C4-2B (cell line): ENCODE measurements around the gene WDR77.

Experiments used
- H3K27ac ChIP-seq: fragments of 450-650 bp; 2 replicates; pipeline ENCODE4 v1.5.1; 2017
- CTCF ChIP-seq: fragments of 450-650 bp; conservative IDR thresholded peaks from 2 replicates; pipeline ENCODE4 v1.5.1; 2017; ENCODE audit warnings: mild to moderate bottlenecking
- ZFX ChIP-seq: fragments of 450-650 bp; IDR thresholded peaks from 2 replicates; pipeline ENCODE4 v1.6.1; 2017

The WDR77 gene

GRCh38 chr1:111415461-111415860 lies 33.6 kb downstream of the WDR77 start:
- H3K27ac ChIP-seq: no peak overlapping the region
- TF ChIP-seq ZFX (no peak), CTCF (no peak)

- TF ChIP-seq CTCF: no peak
- TF ChIP-seq ZFX: no peak
- no peak overlapping the region for H3K27ac ChIP-seq
Observed at GRCh38 chr1:111414756-111415155, 34.3 kb downstream of the WDR77 start.

GRCh38 chr1:111412839-111413238 lies 36.2 kb downstream of the WDR77 start:
- TF ChIP-seq ZFX: no peak
- no peak for TF ChIP-seq CTCF
- no peak overlapping the region for H3K27ac ChIP-seq

- H3K27ac ChIP-seq: no peak overlapping the region
- TF ChIP-seq ZFX: no peak
- no peak for TF ChIP-seq CTCF
Observed at GRCh38 chr1:111407301-111407700, 41.8 kb downstream of the WDR77 start.

GRCh38 chr1:111406321-111406768 lies 42.7 kb downstream of the WDR77 start:
- TF ChIP-seq CTCF: no peak
- no peak for TF ChIP-seq ZFX
- peak overlapping the region; percentile 71 for H3K27ac ChIP-seq

- no peak overlapping the region for H3K27ac ChIP-seq
- TF ChIP-seq CTCF (no peak), ZFX (no peak)
Observed at GRCh38 chr1:111404588-111404987, 44.5 kb downstream of the WDR77 start.

GRCh38 chr1:111402083-111402482 lies 47.0 kb downstream of the WDR77 start:
- TF ChIP-seq ZFX: no peak
- no peak for TF ChIP-seq CTCF
- no peak overlapping the region for H3K27ac ChIP-seq
